ENCODE measurements around the gene LYG1. TPM values are rescaled to one million over a fixed set of nuclear protein-coding genes. Genes with fewer than 3 reads are reported as not detected.
A peak's percentile ranks its signal among the peaks of the same experiment; 100 is the strongest.
"Not testable (repeated sequence)": the region's sequence is repeated elsewhere in the genome, so short reads cannot be mapped to it uniquely, and the experiment has no call there.

LYG1 gene
- total RNA-seq (ENCODE audit: insufficient read depth, low replicate concordance): not detected

DNA sequence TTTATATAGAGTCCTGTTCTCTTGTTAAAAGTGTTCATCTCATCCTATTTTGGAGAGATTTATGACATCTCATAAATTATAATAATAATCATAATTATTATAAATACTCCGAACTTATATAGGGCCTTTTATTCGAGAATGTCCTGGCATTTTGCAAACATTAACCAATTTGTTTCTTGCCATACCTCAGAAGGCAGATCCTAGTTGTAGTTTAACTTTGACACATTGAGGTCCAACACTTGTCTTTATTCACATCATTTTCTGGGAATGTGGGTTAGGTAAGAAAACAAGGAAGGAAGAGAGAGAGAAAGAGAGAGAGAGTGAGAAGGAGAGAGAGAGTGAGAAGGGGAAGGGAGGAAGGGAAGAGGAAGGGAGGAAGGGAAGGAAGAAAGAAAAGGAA is at the start of gene LYG1:
Gene LYG1, minus strand, starts transcription at position 101 of the 400 bp plus-strand sequence. CDS start 5,527 bp downstream, outside the sequence.
- not testable (repeated sequence) for DNase-seq (ENCODE audit: low spot score)

DNA sequence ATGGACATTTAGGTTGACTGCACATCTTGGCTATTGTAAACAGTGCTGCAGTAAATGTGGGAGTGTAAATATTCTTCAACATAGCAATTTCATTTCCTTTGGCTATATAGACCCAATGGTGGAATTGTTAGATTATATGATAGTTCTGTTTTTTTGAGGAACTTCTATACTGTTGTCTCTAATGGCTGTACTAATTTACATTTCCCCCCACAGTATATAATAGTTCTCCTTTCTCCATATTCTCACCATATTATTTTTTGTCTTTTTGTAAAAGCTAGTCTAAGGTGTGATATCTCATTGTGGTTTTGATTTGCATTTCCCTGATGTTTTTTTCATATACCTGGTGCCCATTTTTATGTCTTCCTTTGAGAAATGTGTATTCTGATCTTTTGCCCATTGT is 49.2 kb upstream of the LYG1 start:
- no peak for DNase-seq (ENCODE audit: low spot score)

DNA sequence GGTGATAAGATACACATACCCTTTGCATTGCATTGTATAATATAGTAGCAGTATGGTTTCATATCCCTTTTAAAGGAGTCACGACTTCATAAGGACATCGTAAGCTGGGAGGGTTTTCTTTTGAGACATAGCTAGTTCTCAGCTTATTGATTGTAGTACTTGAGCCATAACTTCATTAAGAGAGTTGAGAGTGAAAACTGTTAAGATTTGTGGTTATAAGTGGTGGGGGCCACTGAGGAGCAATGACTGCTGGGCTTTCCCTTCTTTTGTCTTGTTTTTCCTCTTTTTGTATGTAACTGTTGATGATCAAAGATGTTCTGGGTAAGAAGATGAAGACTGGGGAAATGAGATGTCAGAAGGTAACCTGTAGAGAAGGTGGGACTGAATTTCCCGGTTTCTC is 47.2 kb upstream of the LYG1 start:
- no peak for DNase-seq (ENCODE audit: low spot score)

DNA sequence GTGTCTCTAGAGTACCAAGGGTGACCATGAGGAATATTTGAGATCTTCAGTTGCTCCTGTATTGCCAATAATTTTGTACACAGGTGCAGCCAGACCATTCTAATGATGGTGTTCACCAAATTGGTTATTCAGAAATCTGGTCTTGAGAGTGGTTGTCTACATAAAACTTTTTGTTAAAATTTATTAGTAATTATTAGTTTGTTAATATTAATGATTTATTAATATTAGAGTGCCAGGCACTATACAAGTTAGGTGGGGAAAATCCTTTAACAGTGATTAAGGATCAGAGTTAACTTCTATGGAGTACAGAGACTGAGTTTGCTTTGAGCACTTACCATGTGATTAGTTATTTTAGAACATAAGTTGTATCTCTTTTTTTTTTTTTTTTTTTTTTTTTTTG is 45.2 kb upstream of the LYG1 start:
- DNase-seq (ENCODE audit: low spot score): no peak

DNA sequence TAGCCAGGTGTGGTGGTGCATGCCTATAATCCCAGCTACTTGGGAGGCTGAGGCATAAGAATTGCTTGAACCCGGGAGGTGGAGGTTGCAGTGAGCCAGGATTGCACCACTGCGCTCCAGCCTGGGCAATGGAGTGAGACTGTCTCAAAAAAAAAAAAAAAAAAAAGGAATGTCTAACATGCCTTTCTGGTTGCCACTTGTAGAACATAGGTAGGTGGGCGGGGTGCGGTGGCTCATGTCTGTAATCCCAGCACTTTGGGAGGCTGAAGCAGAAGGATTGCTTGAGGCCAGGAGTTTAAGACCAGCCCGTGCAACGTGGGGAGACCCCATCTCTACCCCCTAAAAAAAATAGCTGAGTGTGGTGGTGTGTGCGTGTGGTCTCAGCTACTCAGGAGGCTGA is 44.4 kb upstream of the LYG1 start:
- not testable (repeated sequence) for DNase-seq (ENCODE audit: low spot score)

DNA sequence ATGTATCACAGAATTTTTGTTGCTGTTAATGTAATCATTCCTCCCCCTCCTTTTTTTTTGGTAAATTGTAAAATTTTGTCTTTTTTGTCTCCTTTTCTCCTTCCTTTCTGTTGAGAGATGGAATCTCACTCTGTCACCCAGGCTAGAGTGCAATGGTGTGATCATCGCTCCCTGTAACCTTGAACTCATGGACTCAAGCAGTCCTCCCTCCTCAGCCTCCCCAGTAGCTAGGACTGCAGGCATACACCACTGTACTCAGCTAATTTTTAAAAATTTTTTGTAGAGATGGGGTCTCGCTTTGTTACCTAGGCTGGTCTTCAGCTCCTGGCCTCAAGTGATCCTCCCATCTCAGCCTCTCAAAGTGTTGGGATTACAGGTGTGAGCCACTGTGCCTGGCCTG is 41.5 kb upstream of the LYG1 start:
- no peak for DNase-seq (ENCODE audit: low spot score)

DNA sequence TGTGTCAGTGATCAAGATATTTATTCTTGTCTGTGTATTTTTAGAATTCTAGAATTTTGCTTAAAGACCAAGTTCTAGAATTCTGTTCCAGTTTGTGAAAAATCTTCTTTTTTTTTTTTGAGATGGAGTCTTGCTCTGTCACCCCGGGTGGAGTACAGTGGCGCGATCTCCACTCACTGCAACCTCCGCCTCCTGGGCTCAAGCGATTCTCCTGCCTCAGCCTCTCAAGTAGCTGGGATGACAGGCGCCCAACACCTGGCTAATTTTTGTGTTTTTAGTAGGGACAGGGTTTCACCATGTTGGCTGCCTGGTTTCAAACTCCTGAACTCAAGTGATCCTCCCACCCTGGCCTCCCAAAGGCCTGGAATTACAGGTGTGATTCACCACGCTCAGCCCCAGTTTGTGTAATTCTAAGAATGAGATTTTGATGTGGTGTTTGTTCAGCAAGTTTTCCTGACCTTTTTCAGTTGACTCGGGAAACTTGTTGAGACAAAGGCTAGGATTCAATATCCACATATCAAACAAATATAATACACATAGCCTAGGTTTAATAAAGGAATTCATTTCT is 39.8 kb upstream of the LYG1 start:
- DNase-seq (ENCODE audit: low spot score): no peak

DNA sequence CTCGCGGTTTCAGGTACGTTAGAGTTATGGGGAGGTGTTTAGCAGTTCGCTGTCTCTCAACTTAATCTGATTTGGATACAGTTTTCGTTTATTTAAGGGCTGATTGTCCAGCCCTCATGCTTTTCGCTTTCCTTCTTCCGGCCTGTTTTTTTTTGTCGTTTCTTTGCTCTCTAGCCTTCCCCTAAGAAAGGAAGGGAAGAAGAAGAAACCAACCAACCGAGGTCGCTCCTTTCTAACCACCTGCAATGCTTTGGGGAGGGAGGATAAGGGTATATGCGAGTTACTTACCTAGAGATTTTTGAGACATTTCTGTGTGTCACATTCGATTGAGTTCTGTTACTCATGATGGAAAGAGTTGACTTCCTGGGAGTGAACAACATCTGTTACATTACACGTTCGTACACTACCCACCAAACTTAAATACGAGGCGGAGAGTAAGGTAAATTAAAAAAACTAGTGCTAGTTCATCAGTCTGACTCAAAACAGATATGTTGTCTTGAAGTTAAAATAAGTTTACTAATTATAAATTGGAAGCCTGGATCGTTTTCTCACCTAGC is 37.1 kb upstream of the LYG1 start:
- DNase-seq (ENCODE audit: low spot score): peak; percentile 7

DNA sequence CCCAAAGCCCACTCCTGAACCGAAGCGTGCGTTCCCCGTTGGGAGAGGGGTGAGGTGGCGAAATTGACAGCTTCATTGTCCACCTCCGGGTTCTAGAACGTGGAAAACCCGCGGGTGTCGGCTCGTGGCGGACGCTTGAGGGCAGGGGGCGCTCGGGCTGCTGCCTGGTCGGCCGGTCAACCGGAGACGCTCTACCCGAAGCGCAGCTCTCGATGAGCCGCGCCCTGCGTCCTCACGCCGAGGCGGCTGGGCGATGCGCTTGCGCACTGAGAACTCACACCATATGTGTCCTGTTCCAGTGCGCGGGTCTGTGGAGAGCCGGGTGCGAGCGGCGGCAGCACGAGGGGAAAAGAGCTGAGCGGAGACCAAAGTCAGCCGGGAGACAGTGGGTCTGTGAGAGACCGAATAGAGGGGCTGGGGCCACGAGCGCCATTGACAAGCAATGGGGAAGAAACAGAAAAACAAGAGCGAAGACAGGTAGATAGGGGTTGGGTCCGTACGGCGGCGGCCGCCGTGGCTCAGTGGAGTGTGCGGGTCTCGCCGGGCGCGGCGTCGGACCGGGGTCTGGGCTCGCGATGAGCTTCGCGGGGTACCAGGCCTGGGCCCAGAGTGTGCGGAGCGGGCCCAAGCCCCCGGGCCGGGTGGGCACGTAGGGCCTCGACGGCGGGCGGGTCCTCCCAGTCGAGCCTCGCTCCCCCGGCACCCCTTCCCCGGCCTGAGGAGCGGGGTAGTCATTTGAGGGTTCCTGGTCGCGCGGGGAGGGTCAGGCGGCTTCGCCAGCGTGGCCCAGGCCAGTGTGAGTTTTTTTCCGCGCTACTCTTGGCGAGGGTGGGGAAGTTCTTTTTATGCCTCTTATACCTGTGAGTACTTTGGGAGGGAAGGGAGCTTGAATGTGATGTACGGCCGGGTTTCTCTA is 36.4 kb upstream of the LYG1 start, which contains the start of gene EIF5B:
Gene EIF5B, plus strand, starts transcription at position 277 of the 916 bp plus-strand sequence. Its CDS starts 166 bp downstream, at position 443.
- peak; percentile 98 for DNase-seq (ENCODE audit: low spot score)

DNA sequence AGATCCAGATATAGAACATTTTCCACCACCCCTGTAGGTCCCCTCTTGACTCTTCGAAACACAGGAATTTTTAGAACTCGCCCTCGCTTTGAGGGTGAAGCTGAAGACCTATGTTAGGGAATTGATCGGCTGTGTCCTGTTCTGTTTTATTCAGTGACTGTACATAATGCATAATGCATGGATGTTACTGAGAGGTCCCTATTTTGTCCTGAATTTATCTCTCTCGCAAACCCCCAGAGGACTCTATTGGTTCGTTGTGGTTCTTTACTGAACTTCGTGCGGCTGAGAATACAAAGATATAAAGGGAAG is 35.8 kb upstream of the LYG1 start:
- DNase-seq (ENCODE audit: low spot score): no peak

DNA sequence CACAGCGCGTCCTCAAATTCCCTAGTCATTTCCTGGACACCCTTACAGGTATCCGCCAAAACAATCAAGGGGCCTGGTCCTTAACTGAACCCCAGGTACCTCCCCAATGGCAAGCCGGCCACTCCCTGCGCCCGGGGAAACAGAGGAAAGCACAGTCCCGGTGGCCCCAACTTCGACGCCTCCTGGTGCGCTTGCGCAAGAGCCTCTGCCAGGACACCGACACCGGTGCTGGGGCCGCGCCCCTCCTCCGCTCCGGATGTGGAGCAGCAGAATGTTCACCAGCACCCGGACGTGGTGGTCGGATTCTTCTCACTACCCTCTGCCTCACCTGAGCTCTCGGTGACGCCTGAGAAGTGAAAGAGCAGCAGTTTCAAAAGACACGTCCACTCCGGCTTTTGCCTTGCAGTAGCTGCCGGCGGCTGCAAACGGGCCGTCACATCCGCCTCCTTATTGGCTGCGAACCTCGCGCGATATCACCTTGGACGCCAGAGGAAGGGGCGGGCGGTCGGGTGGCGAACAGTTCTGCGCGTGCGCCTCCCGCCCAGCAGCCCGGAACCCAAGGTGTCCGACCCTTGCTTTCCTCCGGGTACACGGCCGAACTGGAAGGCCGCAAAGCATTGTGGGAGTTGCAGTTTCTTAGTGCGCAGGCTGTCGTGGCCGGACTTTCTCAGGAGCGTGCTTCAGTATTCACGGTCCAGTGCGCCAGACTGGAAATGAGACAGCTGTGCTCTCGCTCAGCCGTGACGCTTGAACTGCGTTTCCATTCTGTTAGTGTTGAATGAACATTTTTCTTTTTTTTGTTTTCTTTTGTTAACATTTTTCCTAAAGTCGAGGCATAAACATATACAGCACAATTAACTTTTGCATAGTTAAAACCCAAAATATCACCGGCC is 35.2 kb upstream of the LYG1 start, which contains the start of gene TXNDC9:
Gene TXNDC9, minus strand, starts transcription at position 423 of the 893 bp plus-strand sequence. CDS start 3,123 bp downstream, outside the sequence.
- DNase-seq (ENCODE audit: low spot score): peak; percentile 100

DNA sequence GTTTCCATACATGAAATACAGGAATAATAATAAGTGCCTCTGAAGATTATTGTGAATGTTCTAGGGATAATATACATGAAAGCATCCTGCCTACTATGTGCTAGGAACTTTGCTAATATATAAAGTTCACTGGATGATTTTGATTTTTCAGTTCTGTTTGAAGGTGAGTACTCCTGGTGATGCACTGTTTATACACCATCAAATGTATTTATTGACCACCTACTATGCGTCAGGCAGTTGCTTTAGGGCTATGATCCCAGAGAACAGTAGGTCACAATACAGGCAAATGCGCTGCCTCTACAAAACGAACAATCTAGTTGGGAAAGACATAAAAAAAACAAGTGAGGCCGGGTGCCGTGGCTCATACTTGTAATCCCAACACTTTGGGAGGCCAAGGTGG is 24.4 kb upstream of the LYG1 start:
- DNase-seq (ENCODE audit: low spot score): no peak

DNA sequence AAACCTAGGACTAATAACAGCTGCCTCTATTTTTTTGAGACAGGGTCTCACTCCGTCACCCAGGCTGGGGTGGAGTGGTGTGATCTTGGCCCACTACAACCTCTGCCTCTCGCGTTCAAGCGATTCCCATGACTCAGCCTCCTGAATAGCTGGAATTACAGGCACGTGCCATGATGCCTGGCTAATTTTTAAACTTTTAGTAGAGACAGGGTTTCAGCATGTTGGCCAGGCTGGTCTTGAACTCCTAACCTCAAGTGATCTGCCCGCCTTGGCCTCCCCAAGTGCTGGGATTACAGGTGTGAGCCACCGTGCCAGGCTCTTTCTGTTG is 16.8 kb upstream of the LYG1 start:
- not testable (repeated sequence) for DNase-seq (ENCODE audit: low spot score)

DNA sequence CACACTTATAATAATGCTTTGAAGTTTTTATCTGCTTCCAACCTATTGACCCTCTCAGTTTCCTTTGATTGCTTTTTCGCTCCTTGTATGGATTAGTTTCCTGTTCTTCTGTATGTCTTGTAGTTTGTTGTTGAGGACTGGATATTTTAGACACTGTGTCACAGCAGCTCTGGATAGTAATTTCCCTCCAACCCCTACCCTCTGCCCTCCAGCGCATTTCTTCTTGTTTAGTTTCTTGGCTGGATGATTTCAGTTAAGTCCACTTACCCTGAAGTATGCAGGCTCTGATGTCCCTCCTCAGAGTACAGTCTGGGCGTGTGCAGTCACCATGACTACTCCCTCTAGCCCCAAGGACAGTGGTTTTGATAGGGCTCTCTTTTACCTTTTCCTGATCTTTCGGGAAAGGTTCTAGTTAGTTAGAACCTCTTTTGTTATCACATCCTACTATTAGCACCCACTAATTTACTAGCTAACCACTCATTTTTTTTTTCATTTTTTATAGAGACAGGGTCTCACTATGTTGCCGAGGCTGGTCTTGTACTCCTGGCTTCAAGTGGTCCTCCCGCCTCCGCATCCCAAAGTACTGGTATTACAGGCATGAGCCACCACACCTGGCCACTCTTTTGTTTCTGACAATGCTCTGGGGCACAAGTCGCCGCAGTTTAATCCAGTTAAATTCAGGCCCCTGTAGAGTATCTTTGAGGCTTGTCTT is 16.3 kb upstream of the LYG1 start:
- DNase-seq (ENCODE audit: low spot score): no peak

DNA sequence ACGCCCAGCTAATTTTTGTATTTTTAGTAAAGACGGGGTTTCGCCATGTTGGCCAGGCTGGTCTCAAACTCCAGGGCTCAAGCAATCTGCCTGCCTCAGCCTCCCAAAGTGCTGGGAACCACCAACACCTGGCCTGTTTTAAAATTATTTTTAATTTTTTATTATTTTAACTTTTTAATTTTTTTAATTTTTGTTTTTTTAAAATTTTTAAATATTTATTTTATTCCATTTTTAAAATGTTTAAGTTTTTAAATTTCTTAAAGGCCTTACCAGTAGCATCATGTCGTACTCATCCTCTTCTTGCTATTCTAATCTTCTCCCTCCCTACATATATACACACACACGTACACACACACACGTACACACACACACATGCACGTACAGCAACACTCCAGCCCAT is 1.4 kb downstream of the LYG1 start:
- DNase-seq (ENCODE audit: low spot score): no peak

DNA sequence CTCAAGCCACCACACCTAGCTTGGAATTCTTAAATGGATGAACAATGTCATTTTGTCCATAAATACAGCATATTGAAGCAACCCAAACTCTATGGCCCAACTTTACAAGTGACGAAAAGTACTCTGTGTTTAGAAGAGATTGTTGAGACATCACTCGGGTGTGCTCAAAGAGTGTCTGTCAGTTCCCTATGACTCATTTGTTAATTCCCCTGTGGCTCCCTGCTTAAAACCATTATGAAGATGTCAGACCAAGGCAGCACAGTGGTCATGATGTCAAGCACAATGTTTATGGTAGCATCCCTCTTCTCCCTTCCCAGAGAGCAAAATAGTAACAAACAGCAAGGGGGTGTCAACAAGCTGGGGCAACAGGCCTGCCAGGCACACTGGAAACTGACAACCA is 3.0 kb downstream of the LYG1 start:
- DNase-seq (ENCODE audit: low spot score): no peak

DNA sequence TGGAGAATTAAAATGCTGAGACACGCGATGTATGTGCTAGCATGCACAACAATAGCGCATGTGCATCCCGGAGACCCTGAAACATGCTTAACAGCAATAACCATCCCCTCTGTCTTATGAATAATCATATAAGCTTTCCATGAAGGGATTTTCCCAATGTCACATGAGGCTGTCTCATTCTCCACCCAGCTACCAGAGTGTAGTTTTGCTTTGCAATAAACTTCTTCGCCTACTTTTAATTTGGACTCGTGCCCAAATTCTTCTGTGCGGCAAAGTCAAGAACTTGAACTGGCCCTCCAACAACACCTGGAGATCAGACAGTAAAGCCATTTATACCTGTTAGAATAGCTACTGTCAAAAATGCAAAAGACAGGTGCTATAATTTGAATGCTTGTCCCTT is 15.5 kb downstream of the LYG1 start:
- DNase-seq (ENCODE audit: low spot score): no peak

DNA sequence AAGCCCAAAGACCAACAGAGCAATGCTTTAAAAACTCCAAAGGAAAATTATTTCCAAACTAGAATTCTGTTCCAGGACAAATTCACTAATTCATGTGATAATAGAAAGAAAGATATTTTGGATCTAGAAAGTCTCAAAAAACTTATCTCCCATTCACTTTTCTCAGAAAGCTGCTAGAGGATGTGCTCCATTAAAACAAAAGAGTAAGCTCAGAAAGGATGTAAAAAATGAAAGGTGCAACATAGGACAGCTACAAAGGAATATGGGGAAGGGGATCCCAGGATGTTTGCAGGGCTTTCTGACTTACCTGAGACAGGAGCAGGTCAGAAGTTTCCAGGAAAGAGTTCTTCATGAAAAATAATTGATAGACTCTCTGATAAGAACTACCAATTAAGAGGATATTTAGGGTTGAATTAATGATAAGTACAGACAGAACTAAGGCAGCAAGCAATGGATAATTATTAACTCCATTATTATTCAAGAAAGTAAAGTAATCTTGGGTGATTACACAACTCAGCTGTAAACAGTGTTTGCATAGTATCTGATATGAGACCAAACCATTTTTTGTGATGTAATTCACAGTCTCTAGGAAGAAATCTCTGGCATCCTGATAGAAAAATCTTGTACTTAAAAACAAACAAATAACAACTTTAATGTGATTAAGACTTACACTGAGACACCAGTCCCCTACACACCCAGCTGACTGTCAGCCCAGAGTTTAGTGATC is 20.9 kb downstream of the LYG1 start:
- no peak for DNase-seq (ENCODE audit: low spot score)

DNA sequence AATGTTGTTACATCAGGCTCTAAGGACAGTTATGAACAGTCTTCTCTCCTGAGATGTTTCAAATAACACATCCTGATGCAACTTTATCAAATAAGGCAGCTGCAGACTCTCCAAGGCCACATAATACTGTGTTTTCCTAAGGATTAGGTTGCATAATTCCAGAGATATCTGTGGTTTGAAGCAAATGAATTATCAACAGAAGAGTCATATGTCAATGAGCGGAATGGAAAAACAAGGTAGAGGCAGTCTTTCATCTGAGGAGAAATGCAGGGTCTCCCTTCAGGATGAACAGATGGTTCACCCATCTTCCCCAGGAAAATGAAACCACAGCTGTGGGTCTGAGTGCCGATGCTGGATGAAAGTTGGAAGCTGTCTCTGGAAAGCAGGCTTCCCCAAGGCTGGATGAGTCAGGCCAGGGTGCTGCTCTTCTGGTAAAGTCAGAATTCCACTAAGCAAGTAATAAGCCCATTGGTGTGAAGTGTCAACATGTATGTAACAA is 22.2 kb downstream of the LYG1 start:
- no peak for DNase-seq (ENCODE audit: low spot score)

DNA sequence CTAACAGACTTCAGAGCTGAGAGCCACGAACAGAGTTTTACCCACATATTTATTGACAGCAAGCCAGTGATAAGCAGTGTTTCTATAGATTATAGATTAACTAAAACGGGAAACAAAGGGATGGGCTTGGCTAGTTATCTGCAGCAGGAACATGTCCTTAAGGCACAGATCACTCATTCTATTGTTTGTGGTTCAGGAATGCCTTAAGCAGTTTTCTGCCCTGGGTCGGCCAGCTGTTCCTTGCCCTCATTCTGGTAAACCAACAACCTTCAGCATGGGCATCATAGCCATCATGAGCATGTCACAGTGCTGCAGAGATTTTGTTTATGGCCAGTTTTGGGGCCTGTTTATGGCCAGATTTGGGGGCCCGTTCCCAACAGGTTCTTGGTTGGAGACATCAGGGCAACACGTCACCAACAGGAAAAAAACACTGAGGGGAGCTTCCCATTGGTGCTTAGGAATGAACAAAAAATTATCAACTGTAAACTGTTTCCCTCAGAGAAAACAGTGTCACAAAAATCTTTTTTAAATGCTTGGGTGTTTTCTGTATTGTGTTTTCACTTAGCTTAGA is 22.7 kb downstream of the LYG1 start:
- not testable (repeated sequence) for DNase-seq (ENCODE audit: low spot score)

Data from umbilical cord (tissue), 2 donors.